Stimulated activated CD4-positive, alpha-beta T cell treated with anti-CD3 and anti-CD28 coated beads, Interleukin-2, amount 100 ng/mL, for 4 hours (primary cell): Measurements from ENCODE around the gene DOK6.

Experiments
- DNase-seq: peaks from one replicate; pipeline ENCODE4 v3.0.0-alpha.2; 2020; ENCODE audit warnings: low read depth

Gene DOK6

GRCh38 chr18:69752737-69753380, 352.2 kb downstream of the DOK6 start:
- DNase-seq, result no peak

GRCh38 chr18:69754108-69754507, 353.4 kb downstream of the DOK6 start:
- DNase-seq, result no peak

GRCh38 chr18:69755041-69755440, 354.4 kb downstream of the DOK6 start:
- no peak for DNase-seq

DNA sequence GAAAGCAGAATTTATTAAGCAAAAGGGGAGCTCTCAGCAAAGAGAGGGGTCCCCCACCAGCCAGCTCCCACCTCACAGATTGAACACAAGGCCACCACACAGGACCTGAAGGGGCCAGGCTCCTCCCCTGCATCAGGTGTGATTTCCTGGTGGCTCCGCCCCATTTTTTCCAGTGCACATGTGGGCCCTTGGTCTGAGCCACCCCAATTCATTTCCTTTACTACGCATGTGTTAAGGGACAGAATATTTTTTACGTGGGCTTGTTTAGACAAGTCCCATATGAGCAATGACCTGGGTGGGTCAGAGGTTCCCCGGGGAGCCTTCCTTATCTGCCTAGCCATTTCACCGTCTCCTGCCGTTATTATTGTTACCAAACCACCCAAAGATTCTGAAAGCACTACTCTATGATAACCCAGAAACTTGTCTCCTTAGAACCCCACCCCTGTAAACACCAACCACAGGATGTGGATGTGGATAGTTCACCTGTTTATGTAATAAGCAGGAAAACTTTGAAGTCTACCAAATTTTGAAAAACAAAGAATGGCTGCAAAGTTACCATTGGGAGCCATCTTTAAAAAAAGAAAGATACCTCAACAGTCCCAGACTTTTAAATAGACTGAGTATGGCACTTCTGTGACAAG, 355.3 kb downstream of the DOK6 start:
- no peak for DNase-seq

GRCh38 chr18:69757733-69758132, 357.0 kb downstream of the DOK6 start:
- DNase-seq, result no peak

DNA sequence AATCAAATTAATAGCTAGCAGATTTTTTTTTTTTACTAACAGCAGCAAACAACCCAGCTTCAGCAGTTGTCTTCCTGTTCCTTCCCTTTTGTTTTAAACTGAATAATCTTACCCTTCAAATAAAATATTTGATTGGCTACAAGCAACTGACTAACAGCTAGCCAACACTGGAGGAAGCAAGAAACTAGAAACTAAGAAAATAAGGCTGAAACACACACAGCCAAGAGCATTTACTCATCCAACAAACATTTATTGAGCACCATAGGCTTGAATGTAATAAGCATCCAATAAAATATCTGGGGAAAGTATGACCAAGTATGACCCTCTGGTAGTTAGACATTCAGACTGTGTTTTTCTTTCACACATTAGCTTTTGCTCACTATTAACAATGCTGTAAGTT, 357.8 kb downstream of the DOK6 start:
- DNase-seq, result no peak

DNA sequence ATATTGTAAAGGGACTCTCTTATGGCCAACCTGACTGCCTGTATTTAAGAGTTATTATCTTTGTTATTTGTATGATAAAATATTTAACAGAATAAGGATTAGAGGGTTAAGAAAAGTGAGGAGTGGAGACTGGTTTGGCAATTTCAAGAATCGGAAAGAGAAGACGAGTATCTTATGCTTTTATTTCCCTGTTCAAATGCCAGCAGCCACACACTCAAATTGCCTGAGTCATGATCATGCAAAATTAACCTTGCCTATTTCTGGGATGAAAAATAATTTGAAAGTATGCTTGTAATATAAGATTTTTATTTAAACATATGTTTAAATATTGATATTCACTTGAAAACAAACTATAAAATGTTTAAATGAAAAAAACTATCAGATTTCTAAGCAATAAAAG, 358.4 kb downstream of the DOK6 start:
- DNase-seq, result no peak

GRCh38 chr18:69763002-69763401, 362.3 kb downstream of the DOK6 start:
- DNase-seq, result no peak

- DNase-seq, result no peak
Measured at GRCh38 chr18:69763821-69764220, 363.1 kb downstream of the DOK6 start.

- no peak for DNase-seq
Measured at GRCh38 chr18:69770238-69770637, 369.6 kb downstream of the DOK6 start.

DNA sequence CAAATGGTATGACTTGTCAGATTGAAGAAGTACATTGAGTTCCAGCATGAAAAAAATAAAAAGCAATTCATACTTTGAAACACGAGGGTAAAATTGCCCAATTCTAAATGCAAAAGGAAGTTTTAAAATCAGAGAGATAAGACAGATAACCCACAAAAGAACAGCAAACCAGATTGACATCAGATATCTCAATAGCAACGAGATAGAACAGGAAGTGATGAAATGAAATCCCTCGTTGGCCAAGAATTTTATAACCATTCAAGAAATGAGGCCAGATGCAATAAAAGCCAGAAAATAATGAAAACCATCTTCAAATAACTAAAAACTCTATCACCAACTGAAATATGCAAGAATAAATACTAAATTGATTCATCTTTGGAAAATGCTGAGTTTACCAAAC, 374.1 kb downstream of the DOK6 start:
- DNase-seq, result no peak

- DNase-seq, result no peak
Measured at GRCh38 chr18:69777248-69777647, 376.6 kb downstream of the DOK6 start.

GRCh38 chr18:69778680-69779079, 378.0 kb downstream of the DOK6 start:
- DNase-seq, result no peak

DNA sequence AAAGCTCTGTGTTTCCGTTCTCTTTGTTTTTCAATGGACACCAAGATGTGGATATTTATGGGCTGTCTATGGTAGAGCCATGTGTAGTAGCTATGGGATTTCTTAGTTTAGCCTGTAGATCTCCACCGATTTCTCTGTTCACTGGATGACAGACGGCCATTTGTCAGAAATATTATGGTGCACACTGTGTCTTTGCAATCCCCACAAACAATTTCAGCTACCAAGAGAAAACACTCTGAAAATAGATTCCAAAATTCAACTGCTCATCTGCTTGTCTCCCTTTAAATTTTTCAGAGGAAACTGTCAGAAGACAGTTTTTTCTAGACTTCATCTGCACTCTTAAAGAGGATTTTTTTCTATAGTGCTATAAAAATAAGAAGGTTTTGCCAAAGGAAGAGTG, 380.2 kb downstream of the DOK6 start:
- DNase-seq, result no peak

DNA sequence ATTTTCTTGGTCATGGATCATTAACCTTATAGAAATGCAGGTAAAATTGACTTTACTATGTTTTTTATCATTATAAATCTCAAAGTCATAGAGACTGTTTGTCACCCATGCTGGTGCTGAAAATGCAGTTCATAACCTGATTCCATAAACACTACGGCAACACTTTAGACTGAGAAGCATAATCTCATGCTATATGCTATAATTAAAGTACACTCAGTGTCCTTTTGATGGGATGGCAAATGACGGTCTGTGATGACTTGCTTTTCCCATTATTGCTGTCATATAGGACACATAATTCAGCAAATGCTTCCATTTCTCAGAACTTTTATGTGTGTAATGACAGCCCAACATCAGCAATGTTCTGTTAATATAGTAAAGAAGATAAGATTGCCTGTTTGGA, 384.1 kb downstream of the DOK6 start:
- no peak for DNase-seq

GRCh38 chr18:69785466-69785865, 384.8 kb downstream of the DOK6 start:
- DNase-seq, result no peak

- no peak for DNase-seq
Measured at GRCh38 chr18:69786427-69786826, 385.7 kb downstream of the DOK6 start.

DNA sequence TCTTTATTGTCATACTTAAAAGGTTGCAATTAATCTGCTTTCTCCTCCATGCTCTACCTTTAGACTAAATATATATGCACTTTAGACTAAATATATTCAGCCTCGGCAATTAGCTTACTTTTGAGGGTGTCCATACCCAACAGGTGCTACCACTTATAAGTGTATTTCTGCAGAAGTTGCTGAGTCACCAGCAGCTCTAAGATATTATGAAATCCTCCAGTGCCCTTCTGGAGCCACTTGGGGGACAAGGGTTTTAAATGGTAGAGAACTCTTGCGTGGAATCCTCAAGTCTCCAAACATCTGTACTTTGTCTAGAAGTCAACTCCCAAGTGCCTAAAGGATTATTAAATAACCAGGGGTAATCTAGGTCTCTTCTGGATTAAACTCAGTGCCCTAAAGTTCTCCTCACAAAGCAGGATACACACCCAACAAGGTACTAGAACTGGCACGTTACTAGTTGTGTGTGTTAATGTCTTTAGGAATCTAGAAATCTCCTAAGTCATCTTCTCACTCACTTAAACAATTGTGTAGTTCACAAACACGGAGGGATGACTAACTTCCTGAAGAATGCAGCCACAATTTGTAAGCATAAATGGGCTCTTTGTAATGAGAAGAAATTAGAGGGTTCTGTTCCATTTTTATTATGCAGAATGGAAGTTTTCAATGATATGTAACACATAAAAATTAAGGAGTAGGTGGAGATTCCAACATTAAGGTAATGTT, 387.3 kb downstream of the DOK6 start:
- no peak for DNase-seq

DNA sequence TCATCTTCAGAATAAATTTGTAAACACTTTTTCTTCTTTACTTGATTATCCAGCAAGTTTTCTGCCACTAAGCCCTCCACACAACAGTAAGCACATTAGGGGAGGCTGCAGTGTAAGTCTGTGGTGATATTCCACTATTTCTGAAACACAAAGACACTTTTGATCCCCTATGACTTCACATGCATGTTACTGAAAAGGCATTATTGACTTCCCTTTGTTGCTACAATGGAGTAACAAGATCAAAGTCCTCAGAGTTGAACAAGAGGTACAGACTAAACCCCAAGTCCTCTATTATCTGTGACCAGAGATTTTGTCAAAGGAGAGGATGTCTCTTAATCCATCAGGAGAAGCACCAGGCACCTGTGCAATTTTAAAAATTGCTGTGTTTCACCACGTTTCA, 389.1 kb downstream of the DOK6 start:
- no peak for DNase-seq

GRCh38 chr18:69790649-69791048, 390.0 kb downstream of the DOK6 start:
- DNase-seq, result no peak

DNA sequence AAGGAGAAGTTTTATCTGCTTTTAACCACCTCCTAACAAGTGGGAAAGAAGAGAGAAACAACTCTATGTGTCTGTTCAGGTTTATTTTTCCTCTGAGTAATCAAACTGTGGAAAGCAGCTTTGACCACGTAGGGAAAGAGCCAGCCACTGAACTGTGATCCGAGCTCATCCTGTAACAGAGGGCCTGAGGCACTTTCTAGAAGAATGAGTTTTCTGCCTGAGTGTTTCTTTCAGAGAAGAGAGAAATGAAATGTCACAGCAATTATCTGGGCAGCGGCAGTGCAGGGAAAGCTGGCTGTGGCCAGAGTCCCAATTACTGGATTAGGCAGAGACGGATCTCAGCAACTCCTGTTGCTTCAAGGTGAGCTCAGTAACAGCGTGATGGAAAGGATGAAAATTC, 395.1 kb downstream of the DOK6 start:
- no peak for DNase-seq

- no peak for DNase-seq
Measured at GRCh38 chr18:69804776-69805501, 404.3 kb downstream of the DOK6 start.

DNA sequence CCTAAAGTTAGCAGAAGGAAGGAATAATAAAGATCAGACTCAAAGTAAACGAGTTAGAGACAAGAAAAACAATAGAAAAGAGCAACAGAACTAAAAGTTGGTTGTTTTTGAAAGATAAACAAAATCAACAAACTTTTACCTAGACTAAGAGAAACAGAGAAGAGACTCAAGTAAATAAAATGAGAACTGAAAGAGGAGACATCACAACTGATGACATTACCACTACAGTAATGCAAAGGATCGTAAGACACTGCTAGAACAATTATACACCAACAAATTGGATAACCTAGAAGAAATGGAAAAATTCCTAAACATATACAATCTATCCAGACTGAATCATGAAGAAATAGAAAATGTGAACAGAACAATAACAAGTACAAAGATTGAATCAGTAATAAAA, 407.7 kb downstream of the DOK6 start:
- no peak for DNase-seq
